GM12801 (cell line): ENCODE measurements around the gene INSR.

Source experiments
- CTCF ChIP-seq: IDR thresholded peaks from one replicate; pipeline ENCODE4 v1.5.1; 2011; ENCODE audit warnings: control low read depth; ENCODE audit not compliant: insufficient read length; ENCODE audit errors: extremely low read depth

The INSR gene

DNA sequence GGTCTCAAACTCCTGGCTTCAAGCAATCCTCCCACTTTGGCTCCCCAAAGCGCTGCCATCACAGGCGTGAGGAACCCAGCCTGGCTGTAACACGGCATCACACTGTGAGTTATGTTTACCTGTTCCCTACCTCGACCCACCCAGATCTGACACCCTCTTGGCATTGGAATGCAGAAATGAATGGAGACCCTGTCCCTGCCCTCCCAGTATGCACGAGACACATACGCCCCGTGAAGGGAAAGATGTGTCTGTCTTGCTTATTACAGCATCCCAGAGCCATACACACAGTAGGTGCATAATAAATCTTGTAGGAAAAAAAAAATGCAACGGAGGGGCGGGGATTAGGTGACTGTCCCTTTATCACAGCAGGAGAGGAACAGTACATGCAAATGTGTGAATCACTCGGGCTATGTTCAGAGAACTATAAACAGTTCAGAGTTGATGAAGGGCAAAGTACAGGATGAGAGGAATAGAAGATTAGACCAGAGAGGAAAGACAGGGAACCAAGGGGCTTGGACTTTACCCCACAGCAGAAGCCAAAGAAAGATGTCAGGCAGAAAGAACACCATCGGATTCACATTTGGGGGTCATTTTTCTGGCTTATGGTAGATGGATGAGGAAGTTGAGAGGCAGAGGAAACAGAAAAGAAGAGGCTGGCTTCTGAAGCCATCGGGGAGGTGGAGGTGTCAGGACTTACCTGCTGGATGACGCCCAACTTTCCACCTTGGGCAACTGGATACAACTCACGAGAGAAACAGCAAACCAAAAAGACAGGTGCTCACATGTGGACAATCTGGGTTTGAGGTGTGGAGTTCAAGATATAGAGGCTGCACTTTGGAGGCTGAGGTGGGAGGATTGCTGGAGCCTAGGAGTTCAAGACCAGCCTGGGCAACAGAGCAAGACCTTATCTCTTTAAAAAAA, 94.3 kb downstream of the INSR start:
- no peak for TF ChIP-seq CTCF

- no peak for TF ChIP-seq CTCF
Measured at GRCh38 chr19:7197760-7198696, 96.2 kb downstream of the INSR start.

- TF ChIP-seq CTCF = no peak
Measured at GRCh38 chr19:7197119-7197759, 97.0 kb downstream of the INSR start.

GRCh38 chr19:7196763-7197118, 97.5 kb downstream of the INSR start:
- TF ChIP-seq CTCF = no peak

GRCh38 chr19:7195046-7195445, 99.2 kb downstream of the INSR start:
- no peak for TF ChIP-seq CTCF

- no peak for TF ChIP-seq CTCF
Measured at GRCh38 chr19:7194566-7194965, 99.6 kb downstream of the INSR start.
